Thyroid gland (tissue), 4 donors: ENCODE measurements around the gene LAMA3.

Experiments used
- CTCF ChIP-seq, 6 experiments: fragments of 200-600 bp in 3 of 6; fragments of 450-650 bp in 3 of 6; sonication (generic) in 3 of 6; IDR thresholded peaks; one replicate each; pipeline ENCODE4 v1.5.1; 2016 to 2019; ENCODE audit warnings: antibody characterized with exemption in 6 of 6, mild to moderate bottlenecking in 2 of 6, inconsistent platforms in 1 of 6, moderate library complexity in 1 of 6
- POLR2A ChIP-seq, 2 donors: fragments of 450-650 bp; IDR thresholded peaks; one replicate each; pipeline ENCODE4 v1.6.1; 2017; ENCODE audit warnings: antibody characterized with exemption in 2 of 2, mild to moderate bottlenecking in 2 of 2, moderate library complexity in 1 of 2

GRCh38 chr18:23887035-23887434 lies 197.8 kb downstream of the LAMA3 start:
- no peak for TF ChIP-seq CTCF (IDR thresholded peaks at IDR 0.05)
- TF ChIP-seq POLR2A (IDR thresholded peaks at IDR 0.05) = no peak
